HG02970 (cell line): Measurements from ENCODE around the gene TMEM132D.

ENCODE experiments used
- ATAC-seq: cut with Tn5 transposase; IDR thresholded peaks from one replicate; pipeline ENCODE4 v1.9.1; 2021; ENCODE audit warnings: mild to moderate bottlenecking, moderate library complexity, moderate number of reproducible peaks; ENCODE audit not compliant: unreplicated experiment, low FRiP score

Gene TMEM132D

GRCh38 chr12:129753586-129753985 is 150.2 kb downstream of the TMEM132D start:
- ATAC-seq = no peak

GRCh38 chr12:129750421-129750820 is 153.4 kb downstream of the TMEM132D start:
- no peak for ATAC-seq

- ATAC-seq = no peak
Observed at GRCh38 chr12:129746318-129746717, 157.5 kb downstream of the TMEM132D start.

- no peak for ATAC-seq
Observed at GRCh38 chr12:129729170-129729569, 174.7 kb downstream of the TMEM132D start.

GRCh38 chr12:129727100-129727499 is 176.7 kb downstream of the TMEM132D start:
- no peak for ATAC-seq

GRCh38 chr12:129723260-129723659 is 180.6 kb downstream of the TMEM132D start:
- no peak for ATAC-seq

GRCh38 chr12:129720618-129721017 is 183.2 kb downstream of the TMEM132D start:
- ATAC-seq = no peak

- ATAC-seq = no peak
Observed at GRCh38 chr12:129719416-129719815, 184.4 kb downstream of the TMEM132D start.

- ATAC-seq = no peak
Observed at GRCh38 chr12:129717438-129717837, 186.4 kb downstream of the TMEM132D start.

- no peak for ATAC-seq
Observed at GRCh38 chr12:129716825-129717224, 187.0 kb downstream of the TMEM132D start.

- no peak for ATAC-seq
Observed at GRCh38 chr12:129706716-129707115, 197.1 kb downstream of the TMEM132D start.

- no peak for ATAC-seq
Observed at GRCh38 chr12:129704232-129704830, 199.5 kb downstream of the TMEM132D start.

- ATAC-seq = no peak
Observed at GRCh38 chr12:129701631-129702101, 202.2 kb downstream of the TMEM132D start.

GRCh38 chr12:129700036-129700435 is 203.8 kb downstream of the TMEM132D start:
- no peak for ATAC-seq

GRCh38 chr12:129696926-129697325 is 206.9 kb downstream of the TMEM132D start:
- no peak for ATAC-seq

- ATAC-seq = no peak
Observed at GRCh38 chr12:129696405-129696804, 207.4 kb downstream of the TMEM132D start.

- ATAC-seq = no peak
Observed at GRCh38 chr12:129693731-129694130, 210.1 kb downstream of the TMEM132D start.

- ATAC-seq = no peak
Observed at GRCh38 chr12:129687731-129688130, 216.1 kb downstream of the TMEM132D start.

GRCh38 chr12:129681830-129682229 is 222.0 kb downstream of the TMEM132D start:
- no peak for ATAC-seq

- no peak for ATAC-seq
Observed at GRCh38 chr12:129681151-129681550, 222.7 kb downstream of the TMEM132D start.

- ATAC-seq = no peak
Observed at GRCh38 chr12:129676411-129676810, 227.4 kb downstream of the TMEM132D start.

- no peak for ATAC-seq
Observed at GRCh38 chr12:129675947-129676346, 227.9 kb downstream of the TMEM132D start.

- ATAC-seq = no peak
Observed at GRCh38 chr12:129675496-129675895, 228.3 kb downstream of the TMEM132D start.
